Measurements from ENCODE around the gene PAM.

PAM gene

GRCh38 chr5:102958481-102959011 is 203.4 kb downstream of the PAM start:
- no peak overlapping the region for H3K9ac ChIP-seq
- no peak for TF ChIP-seq Cebpa-rat (IDR thresholded peaks at IDR 0.05)
- H3K4me2 ChIP-seq: no peak overlapping the region

GRCh38 chr5:102959055-102959454 is 203.9 kb downstream of the PAM start:
- H3K27ac ChIP-seq: no peak overlapping the region
- H3K27me3 ChIP-seq: no peaks in the 10 kb centered on the region
- peaks cover 0 to 57% (median 22%) of the 10 kb centered on the region in 11 experiments; a peak in 11 of 22 replicates for H3K36me3 ChIP-seq
- no peaks in the 10 kb centered on the region for H3K9me3 ChIP-seq (replicated peaks in 1 of 11)
- H3K4me1 ChIP-seq: peaks cover 0 to 9% (median 0%) of the 10 kb centered on the region in 10 experiments; a peak in 1 of 20 replicates
- no peak overlapping the region for H3K4me3 ChIP-seq
- TF ChIP-seq Cebpa-rat (IDR thresholded peaks at IDR 0.05): no peak
- no peak overlapping the region; a peak in 1 of 22 replicates for H3K4me2 ChIP-seq
- H3K9ac ChIP-seq: no peak overlapping the region
- no peaks in the 10 kb centered on the region for H4K20me1 ChIP-seq

More at GRCh38 chr5:102958481-102959011, 203.4 kb downstream of the PAM start:
- H3K4me3 ChIP-seq: no peak overlapping the region
- H3K27ac ChIP-seq: no peak overlapping the region
- peaks cover 0 to 9% (median 0%) of the 10 kb centered on the region in 10 experiments; a peak in 1 of 20 replicates for H3K4me1 ChIP-seq
- no peaks in the 10 kb centered on the region for H3K27me3 ChIP-seq
- no peaks in the 10 kb centered on the region for H4K20me1 ChIP-seq
- no peaks in the 10 kb centered on the region for H3K9me3 ChIP-seq (replicated peaks in 1 of 11)
- peaks cover 0 to 62% (median 22%) of the 10 kb centered on the region in 11 experiments; a peak in 14 of 22 replicates for H3K36me3 ChIP-seq

- no peaks in the 10 kb centered on the region for H4K20me1 ChIP-seq
- no peak for TF ChIP-seq Cebpa-rat (IDR thresholded peaks at IDR 0.05)
- no peak overlapping the region for H3K9ac ChIP-seq
- peaks cover 0 to 59% (median 22%) of the 10 kb centered on the region in 11 experiments; a peak in 11 of 22 replicates for H3K36me3 ChIP-seq
- H3K4me2 ChIP-seq: no peak overlapping the region
- H3K27ac ChIP-seq: no peak overlapping the region
- H3K27me3 ChIP-seq: no peaks in the 10 kb centered on the region
- H3K4me1 ChIP-seq: peaks cover 0 to 9% (median 0%) of the 10 kb centered on the region in 10 experiments; a peak in 1 of 20 replicates
- no peak overlapping the region for H3K4me3 ChIP-seq
- no peaks in the 10 kb centered on the region for H3K9me3 ChIP-seq (replicated peaks in 1 of 11)
Measured at GRCh38 chr5:102961671-102962070, 206.6 kb downstream of the PAM start.

- Histone ChIP-seq H3K27me3 (no peaks in the 10 kb centered on the region), H3K9ac (no peak overlapping the region), H3K27ac (no peak overlapping the region), H3K4me1 (peaks cover 0 to 9% (median 0%) of the 10 kb centered on the region in 10 experiments; a peak in 3 of 20 replicates), H3K9me3 (replicated peaks in 1 of 11) (peaks cover 0 to 11% (median 0%) of the 10 kb centered on the region in 11 experiments; a peak in 1 of 22 replicates), H4K20me1 (no peaks in the 10 kb centered on the region), H3K4me2 (no peak overlapping the region), H3K36me3 (peaks cover 0 to 46% (median 11%) of the 10 kb centered on the region in 11 experiments; a peak in 12 of 22 replicates), H3K4me3 (no peak overlapping the region)
- no peak for TF ChIP-seq Cebpa-rat (IDR thresholded peaks at IDR 0.05)
Measured at GRCh38 chr5:102965653-102966052, 210.5 kb downstream of the PAM start.

- H3K9me3 ChIP-seq (replicated peaks in 1 of 11): peaks cover 0 to 11% (median 0%) of the 10 kb centered on the region in 11 experiments; a peak in 1 of 22 replicates
Measured at GRCh38 chr5:102969641-102970040, 214.5 kb downstream of the PAM start.

GRCh38 chr5:102971676-102972293 is 216.7 kb downstream of the PAM start:
- H3K4me2 ChIP-seq: no peak overlapping the region
- no peaks in the 10 kb centered on the region for H4K20me1 ChIP-seq
- peaks cover 0 to 14% (median 0%) of the 10 kb centered on the region in 10 experiments; a peak in 4 of 20 replicates for H3K4me1 ChIP-seq
- H3K36me3 ChIP-seq: peaks cover 0 to 40% (median 12%) of the 10 kb centered on the region in 11 experiments; a peak in 13 of 22 replicates
- no peak overlapping the region for H3K4me3 ChIP-seq
- H3K9ac ChIP-seq: no peak overlapping the region
- no peak for TF ChIP-seq Cebpa-rat (IDR thresholded peaks at IDR 0.05)
- H3K9me3 ChIP-seq (replicated peaks in 1 of 11): peaks cover 0 to 11% (median 0%) of the 10 kb centered on the region in 11 experiments; a peak in 1 of 22 replicates
- no peak overlapping the region for H3K27ac ChIP-seq
- no peaks in the 10 kb centered on the region for H3K27me3 ChIP-seq

More at GRCh38 chr5:102969641-102970040, 214.5 kb downstream of the PAM start:
- H3K4me3 ChIP-seq: no peak overlapping the region
- no peak overlapping the region for H3K9ac ChIP-seq
- H4K20me1 ChIP-seq: no peaks in the 10 kb centered on the region
- no peak for TF ChIP-seq Cebpa-rat (IDR thresholded peaks at IDR 0.05)
- peaks cover 0 to 27% (median 12%) of the 10 kb centered on the region in 11 experiments; a peak in 12 of 22 replicates for H3K36me3 ChIP-seq
- H3K27ac ChIP-seq: no peak overlapping the region
- peaks cover 0 to 9% (median 0%) of the 10 kb centered on the region in 10 experiments; a peak in 4 of 20 replicates for H3K4me1 ChIP-seq
- 0 out of 22 replicates have a peak overlapping the region, but pooled peaks of 1 of the 11 experiments have one; percentile 4 for H3K4me2 ChIP-seq
- no peaks in the 10 kb centered on the region for H3K27me3 ChIP-seq

GRCh38 chr5:102974177-102974576 is 219.1 kb downstream of the PAM start:
- no peak overlapping the region for H3K4me3 ChIP-seq
- TF ChIP-seq Cebpa-rat (IDR thresholded peaks at IDR 0.05): no peak
- H3K27ac ChIP-seq: no peak overlapping the region
- peaks cover 0 to 13% (median 0%) of the 10 kb centered on the region in 10 experiments; a peak in 4 of 20 replicates for H3K4me1 ChIP-seq
- no peaks in the 10 kb centered on the region for H3K27me3 ChIP-seq
- no peak overlapping the region for H3K4me2 ChIP-seq
- H3K9ac ChIP-seq: no peak overlapping the region
- H3K9me3 ChIP-seq (replicated peaks in 1 of 11): no peaks in the 10 kb centered on the region
- peaks cover 0 to 34% (median 6%) of the 10 kb centered on the region in 11 experiments; a peak in 12 of 22 replicates for H3K36me3 ChIP-seq
- no peaks in the 10 kb centered on the region for H4K20me1 ChIP-seq

- Histone ChIP-seq H3K4me2 (no peak overlapping the region), H4K20me1 (no peaks in the 10 kb centered on the region), H3K4me1 (peaks cover 0 to 7% (median 0%) of the 10 kb centered on the region in 10 experiments; a peak in 2 of 20 replicates), H3K4me3 (no peak overlapping the region), H3K27ac (no peak overlapping the region), H3K27me3 (no peaks in the 10 kb centered on the region), H3K36me3 (peaks cover 0 to 34% (median 6%) of the 10 kb centered on the region in 11 experiments; a peak in 12 of 22 replicates), H3K9me3 (replicated peaks in 1 of 11) (no peaks in the 10 kb centered on the region), H3K9ac (no peak overlapping the region)
- no peak for TF ChIP-seq Cebpa-rat (IDR thresholded peaks at IDR 0.05)
Measured at GRCh38 chr5:102975045-102975444, 219.9 kb downstream of the PAM start.

Measured in BLaER1 treated with 17β-estradiol and CSF1 and Interleukin-3, amounts not matched to agents 10 nM and 100 nM (cell line).